ENCODE measurements around the gene PHACTR3. TPM values are rescaled to one million over a fixed set of nuclear protein-coding genes. Genes with fewer than 3 reads are reported as not detected.

The PHACTR3 gene
- total RNA-seq, 1 donor, result not detected

DNA sequence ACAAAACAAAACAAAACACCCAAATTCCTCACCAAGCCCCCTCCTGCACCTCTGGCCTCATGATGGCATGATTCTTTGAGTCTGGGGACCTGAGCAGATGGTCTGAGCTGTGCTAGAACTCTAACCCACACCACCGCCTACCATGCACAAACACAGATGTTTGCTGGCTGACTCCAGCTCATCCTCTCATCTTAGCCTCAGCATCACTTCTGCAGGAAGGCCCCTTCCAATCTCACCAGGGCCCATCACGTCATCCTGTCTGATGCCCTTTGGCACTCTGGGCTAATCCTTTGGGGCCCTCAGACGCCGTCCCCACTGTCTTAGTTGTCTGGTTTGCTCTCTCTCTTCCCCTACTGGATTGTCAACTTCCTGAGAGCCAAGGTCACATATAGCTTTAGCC lies 85.8 kb downstream of the PHACTR3 start:
- DNase-seq (ENCODE audit: insufficient read length, low spot score, missing footprints), result no peak
- H3K79me2 ChIP-seq (ENCODE audit: insufficient read depth, low read length), result no peaks in the 10 kb centered on the region
- H3K27me3 ChIP-seq (ENCODE audit: insufficient read depth, low read length), result no peaks in the 10 kb centered on the region
- no peaks in the 10 kb centered on the region for H3K36me3 ChIP-seq (ENCODE audit: insufficient read depth, low read length)
- H3K27ac ChIP-seq (ENCODE audit: low read depth, low read length), result no peak overlapping the region
- H3K4me1 ChIP-seq (ENCODE audit: insufficient read depth, low read length), result no peaks in the 10 kb centered on the region
- no peak overlapping the region for H2AFZ ChIP-seq (ENCODE audit: low read length)
- H4K20me1 ChIP-seq (ENCODE audit: insufficient read depth, low read length), result no peaks in the 10 kb centered on the region
- TF ChIP-seq, protein P1, sequence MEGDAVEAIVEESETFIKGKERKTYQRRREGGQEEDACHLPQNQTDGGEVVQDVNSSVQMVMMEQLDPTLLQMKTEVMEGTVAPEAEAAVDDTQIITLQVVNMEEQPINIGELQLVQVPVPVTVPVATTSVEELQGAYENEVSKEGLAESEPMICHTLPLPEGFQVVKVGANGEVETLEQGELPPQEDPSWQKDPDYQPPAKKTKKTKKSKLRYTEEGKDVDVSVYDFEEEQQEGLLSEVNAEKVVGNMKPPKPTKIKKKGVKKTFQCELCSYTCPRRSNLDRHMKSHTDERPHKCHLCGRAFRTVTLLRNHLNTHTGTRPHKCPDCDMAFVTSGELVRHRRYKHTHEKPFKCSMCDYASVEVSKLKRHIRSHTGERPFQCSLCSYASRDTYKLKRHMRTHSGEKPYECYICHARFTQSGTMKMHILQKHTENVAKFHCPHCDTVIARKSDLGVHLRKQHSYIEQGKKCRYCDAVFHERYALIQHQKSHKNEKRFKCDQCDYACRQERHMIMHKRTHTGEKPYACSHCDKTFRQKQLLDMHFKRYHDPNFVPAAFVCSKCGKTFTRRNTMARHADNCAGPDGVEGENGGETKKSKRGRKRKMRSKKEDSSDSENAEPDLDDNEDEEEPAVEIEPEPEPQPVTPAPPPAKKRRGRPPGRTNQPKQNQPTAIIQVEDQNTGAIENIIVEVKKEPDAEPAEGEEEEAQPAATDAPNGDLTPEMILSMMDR (IDR thresholded peaks at IDR 0.05; ENCODE audit: extremely low read depth, low read depth, low read length), result no peak
- no peak overlapping the region for H3K4me3 ChIP-seq (ENCODE audit: insufficient read depth, low read length)
- H3K4me2 ChIP-seq (ENCODE audit: insufficient read depth, low read length), result no peak overlapping the region
- H3K9me3 ChIP-seq (ENCODE audit: low read depth, low read length), result no peaks in the 10 kb centered on the region

DNA sequence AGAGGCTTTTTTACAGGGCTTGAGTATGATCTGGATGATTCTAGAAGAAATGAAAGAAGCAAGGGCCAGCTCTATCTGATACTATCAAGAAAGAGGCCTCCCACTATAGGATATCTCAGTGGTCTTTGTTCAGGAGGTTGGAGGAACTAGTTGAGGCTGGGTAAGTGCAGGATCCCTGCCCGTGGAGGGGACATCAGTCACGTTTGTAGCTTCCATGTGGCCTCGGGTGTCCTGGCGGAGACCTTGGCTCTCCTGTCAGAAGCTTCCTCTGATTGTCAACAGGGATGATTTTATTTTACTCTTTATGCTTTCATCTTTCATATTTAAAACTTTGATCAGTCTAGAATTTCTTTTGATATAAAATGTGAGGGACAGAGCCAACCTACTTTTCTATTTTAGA lies 86.6 kb downstream of the PHACTR3 start:
- H2AFZ ChIP-seq (ENCODE audit: low read length), result no peak overlapping the region

DNA sequence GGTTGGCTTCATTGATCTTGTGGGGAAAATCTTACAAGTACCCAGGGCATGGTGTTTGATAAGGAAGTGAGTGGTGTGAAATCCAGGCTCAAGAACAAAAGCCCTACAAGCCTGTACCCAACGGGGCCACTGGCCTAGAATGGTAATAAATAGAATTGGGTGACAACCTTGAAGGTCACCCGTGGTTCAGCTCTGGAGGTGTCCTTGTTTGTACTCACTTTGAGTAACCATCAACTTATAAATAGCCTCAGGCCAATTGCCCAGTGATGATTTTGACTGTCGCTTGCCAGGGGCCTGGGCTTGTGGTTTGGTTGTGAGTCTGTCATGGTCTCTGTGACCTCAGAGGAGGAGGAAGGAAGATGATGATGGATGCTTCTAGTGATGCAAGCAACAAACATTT lies 87.8 kb downstream of the PHACTR3 start:
- no peaks in the 10 kb centered on the region for H3K79me2 ChIP-seq (ENCODE audit: insufficient read depth, low read length)
- no peaks in the 10 kb centered on the region for H4K20me1 ChIP-seq (ENCODE audit: insufficient read depth, low read length)
- DNase-seq (ENCODE audit: insufficient read length, low spot score, missing footprints), result no peak
- no peak overlapping the region for H3K27ac ChIP-seq (ENCODE audit: low read depth, low read length)
- no peak overlapping the region for H3K4me2 ChIP-seq (ENCODE audit: insufficient read depth, low read length)
- no peaks in the 10 kb centered on the region for H3K9me3 ChIP-seq (ENCODE audit: low read depth, low read length)
- no peak overlapping the region for H2AFZ ChIP-seq (ENCODE audit: low read length)
- no peaks in the 10 kb centered on the region for H3K36me3 ChIP-seq (ENCODE audit: insufficient read depth, low read length)
- TF ChIP-seq, protein P1 (IDR thresholded peaks at IDR 0.05; ENCODE audit: extremely low read depth, low read depth, low read length), result no peak
- no peaks in the 10 kb centered on the region for H3K4me1 ChIP-seq (ENCODE audit: insufficient read depth, low read length)
- H3K27me3 ChIP-seq (ENCODE audit: insufficient read depth, low read length), result no peaks in the 10 kb centered on the region
- H3K4me3 ChIP-seq (ENCODE audit: insufficient read depth, low read length), result no peak overlapping the region

More for the DNA sequence above, 86.6 kb downstream of the PHACTR3 start:
- Histone ChIP-seq H4K20me1 (ENCODE audit: insufficient read depth, low read length) (no peaks in the 10 kb centered on the region), H3K79me2 (ENCODE audit: insufficient read depth, low read length) (no peaks in the 10 kb centered on the region), H3K27ac (ENCODE audit: low read depth, low read length) (no peak overlapping the region), H3K4me2 (ENCODE audit: insufficient read depth, low read length) (no peak overlapping the region), H3K36me3 (ENCODE audit: insufficient read depth, low read length) (no peaks in the 10 kb centered on the region), H3K4me3 (ENCODE audit: insufficient read depth, low read length) (no peak overlapping the region), H3K4me1 (ENCODE audit: insufficient read depth, low read length) (no peaks in the 10 kb centered on the region), H3K9me3 (ENCODE audit: low read depth, low read length) (no peaks in the 10 kb centered on the region), H3K27me3 (ENCODE audit: insufficient read depth, low read length) (no peaks in the 10 kb centered on the region)
- no peak for DNase-seq (ENCODE audit: insufficient read length, low spot score, missing footprints)
- TF ChIP-seq, protein P1 (IDR thresholded peaks at IDR 0.05; ENCODE audit: extremely low read depth, low read depth, low read length), result no peak

DNA sequence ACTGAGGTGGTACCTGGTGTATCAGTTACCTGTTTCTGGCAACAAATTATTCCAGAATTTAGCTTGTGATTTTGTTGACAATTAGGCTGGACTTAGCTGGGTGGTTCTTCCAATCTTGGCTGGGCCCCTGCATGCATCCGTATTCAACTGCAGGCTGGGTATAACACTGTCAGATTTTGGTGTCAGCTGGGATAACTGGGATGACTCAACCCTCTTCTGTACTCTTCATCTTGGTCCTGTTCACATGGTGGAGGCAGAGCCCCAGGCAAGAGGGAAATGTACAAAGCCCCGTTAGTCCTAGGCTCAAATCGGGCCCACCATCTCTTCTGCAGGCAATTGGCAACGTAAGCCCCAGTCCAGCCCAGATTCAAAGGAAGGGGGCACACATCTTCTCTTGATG lies 89.2 kb downstream of the PHACTR3 start:
- H3K27me3 ChIP-seq (ENCODE audit: insufficient read depth, low read length), result no peaks in the 10 kb centered on the region
- no peaks in the 10 kb centered on the region for H3K79me2 ChIP-seq (ENCODE audit: insufficient read depth, low read length)
- H4K20me1 ChIP-seq (ENCODE audit: insufficient read depth, low read length), result no peaks in the 10 kb centered on the region
- no peak overlapping the region for H3K4me3 ChIP-seq (ENCODE audit: insufficient read depth, low read length)
- H3K4me1 ChIP-seq (ENCODE audit: insufficient read depth, low read length), result no peaks in the 10 kb centered on the region
- H2AFZ ChIP-seq (ENCODE audit: low read length), result no peak overlapping the region
- no peaks in the 10 kb centered on the region for H3K36me3 ChIP-seq (ENCODE audit: insufficient read depth, low read length)
- TF ChIP-seq, protein P1 (IDR thresholded peaks at IDR 0.05; ENCODE audit: extremely low read depth, low read depth, low read length), result no peak
- H3K27ac ChIP-seq (ENCODE audit: low read depth, low read length), result no peak overlapping the region
- H3K4me2 ChIP-seq (ENCODE audit: insufficient read depth, low read length), result no peak overlapping the region
- no peak for DNase-seq (ENCODE audit: insufficient read length, low spot score, missing footprints)
- no peaks in the 10 kb centered on the region for H3K9me3 ChIP-seq (ENCODE audit: low read depth, low read length)

Data from osteoblast (primary cell).